GM19351 (cell line): ENCODE results near the gene CRYBG2.

Experiments used
- ATAC-seq: cut with Tn5 transposase; IDR thresholded peaks from one replicate; pipeline ENCODE4 v1.9.1; 2021; ENCODE audit warnings: mild to moderate bottlenecking, moderate library complexity; ENCODE audit not compliant: unreplicated experiment

Gene CRYBG2

GRCh38 chr1:26282401-26282918, 71.5 kb downstream of the CRYBG2 start:
- no peak for ATAC-seq

- no peak for ATAC-seq
Observed at GRCh38 chr1:26281971-26282370, 72.0 kb downstream of the CRYBG2 start.

GRCh38 chr1:26281091-26281958, 72.6 kb downstream of the CRYBG2 start:
- no peak for ATAC-seq

GRCh38 chr1:26280333-26281042, 73.4 kb downstream of the CRYBG2 start:
- ATAC-seq = no peak

GRCh38 chr1:26279456-26280332, 74.2 kb downstream of the CRYBG2 start, which contains the start of gene SH3BGRL3:
TSS of gene SH3BGRL3 (plus strand) at chr1:26280086. CDS start at chr1:26280156, 70 bp downstream.
- peak; percentile 73 for ATAC-seq

- ATAC-seq = no peak
Observed at GRCh38 chr1:26278724-26279455, 75.0 kb downstream of the CRYBG2 start.

- ATAC-seq = no peak
Observed at GRCh38 chr1:26278303-26278702, 75.6 kb downstream of the CRYBG2 start.

GRCh38 chr1:26277719-26278118, 76.2 kb downstream of the CRYBG2 start:
- no peak for ATAC-seq

GRCh38 chr1:26277261-26277661, 76.7 kb downstream of the CRYBG2 start:
- ATAC-seq = no peak

- ATAC-seq = no peak
Observed at GRCh38 chr1:26276432-26276838, 77.5 kb downstream of the CRYBG2 start.

- ATAC-seq = peak; percentile 36
Observed at GRCh38 chr1:26275580-26276431, 78.1 kb downstream of the CRYBG2 start.

- ATAC-seq = no peak
Observed at GRCh38 chr1:26274801-26275425, 79.0 kb downstream of the CRYBG2 start.
